HepG2 (cell line): Measurements from ENCODE around the gene MORN1. TPM values are rescaled to one million over a fixed set of nuclear protein-coding genes. Genes with fewer than 3 reads are reported as not detected.
A peak's percentile ranks its signal among the peaks of the same experiment; 100 is the strongest.

Experiments used
- GFI1 ChIP-seq: sonication (generic); formaldehyde crosslinking; IDR thresholded peaks from 2 replicates; pipeline ENCODE4 v1.5.0; 2020; ENCODE audit warnings: missing genetic modification reagents, mild to moderate bottlenecking, borderline replicate concordance
- HNF1A ChIP-seq, 2 experiments: sonication (generic) in 1 of 2; formaldehyde crosslinking in 1 of 2; IDR thresholded peaks; 2 replicates each; pipeline versions ENCODE4 v1.4.0 to v1.6.1; 2016 to 2020; ENCODE audit warnings: borderline replicate concordance in 1 of 2, low read depth in 1 of 2, mild to moderate bottlenecking in 1 of 2, missing genetic modification reagents in 1 of 2
- ISL2 ChIP-seq: sonication (generic); formaldehyde crosslinking; IDR thresholded peaks from 2 replicates; pipeline ENCODE4 v1.5.0; 2020; ENCODE audit warnings: missing genetic modification reagents
- KDM2A ChIP-seq: sonication (generic); formaldehyde crosslinking; IDR thresholded peaks from 2 replicates; pipeline ENCODE4 v1.4.0; 2020; ENCODE audit warnings: low read depth, missing genetic modification reagents, borderline replicate concordance
- MAZ ChIP-seq, 2 experiments: sonication (generic) in 1 of 2; formaldehyde crosslinking in 1 of 2; IDR thresholded peaks; 2 replicates each; pipeline versions ENCODE4 v1.5.0 to v1.6.1; 2012 to 2020; ENCODE audit warnings: low read depth in 2 of 2, mild to moderate bottlenecking in 2 of 2, borderline replicate concordance in 1 of 2, improper control_type of control experiment in 1 of 2, low read length in 1 of 2, missing genetic modification reagents in 1 of 2, moderate library complexity in 1 of 2
- MTERF4 ChIP-seq: sonication (generic); formaldehyde crosslinking; IDR thresholded peaks from 2 replicates; pipeline ENCODE4 v1.8.0; 2023; ENCODE audit warnings: mild to moderate bottlenecking, missing genetic modification reagents
- MTF2 ChIP-seq: sonication (generic); formaldehyde crosslinking; IDR thresholded peaks from 2 replicates; pipeline ENCODE4 v1.5.0; 2020; ENCODE audit warnings: missing genetic modification reagents, borderline replicate concordance
- NR2F6 ChIP-seq, 2 experiments: IDR thresholded peaks; 2 replicates each; pipeline ENCODE4 v1.6.1; 2016; ENCODE audit warnings: antibody characterized with exemption in 1 of 2, mild to moderate bottlenecking in 1 of 2
- RNF219 ChIP-seq: sonication (generic); formaldehyde crosslinking; IDR thresholded peaks from 2 replicates; pipeline ENCODE4 v1.5.0; 2020; ENCODE audit warnings: mild to moderate bottlenecking, missing genetic modification reagents
- THAP7 ChIP-seq: sonication (generic); formaldehyde crosslinking; IDR thresholded peaks from 2 replicates; pipeline ENCODE4 v1.8.1; 2023; ENCODE audit warnings: mild to moderate bottlenecking, missing genetic modification reagents
- ZFY ChIP-seq: sonication (generic); formaldehyde crosslinking; IDR thresholded peaks from 2 replicates; pipeline ENCODE4 v1.4.0; 2020; ENCODE audit warnings: missing genetic modification reagents
- ZNF281 ChIP-seq: sonication (generic); formaldehyde crosslinking; IDR thresholded peaks from 2 replicates; pipeline ENCODE4 v1.4.0; 2020; ENCODE audit warnings: missing genetic modification reagents, borderline replicate concordance
- ZNF296 ChIP-seq: sonication (generic); formaldehyde crosslinking; conservative IDR thresholded peaks from 2 replicates; pipeline ENCODE4 v1.5.0; 2020; ENCODE audit warnings: mild to moderate bottlenecking, missing genetic modification reagents
- ZNF629 ChIP-seq: sonication (generic); formaldehyde crosslinking; conservative IDR thresholded peaks from 2 replicates; pipeline ENCODE4 v1.5.0; 2020; ENCODE audit warnings: missing genetic modification reagents
- ZNF781 ChIP-seq: sonication (generic); formaldehyde crosslinking; IDR thresholded peaks from 2 replicates; pipeline ENCODE4 v1.5.1; 2020; ENCODE audit warnings: borderline replicate concordance, mild to moderate bottlenecking, missing genetic modification reagents; ENCODE audit errors: not compliant biosample characterization
- ZNF879 ChIP-seq: sonication (generic); formaldehyde crosslinking; IDR thresholded peaks from 2 replicates; pipeline ENCODE4 v1.8.1; 2023; ENCODE audit warnings: missing genetic modification reagents
- polyA plus RNA-seq, 8 experiments: library from polyadenylated mRNA; depleted of rRNA in 3 of 8; stranded (reverse) in 7 of 8; unstranded in 1 of 8; fragments of >200 nt; fragmentation: Illumina TruSeq in 4 of 8; extraction: Trizol in 4 of 8; gene quantifications; 2 replicates each; pipeline versions ENCODE4 v1.2.1 to v1.2.3, GENCODE V29; 2011 to 2016; ENCODE audit warnings: low read depth in 4 of 8, missing spikeins in 1 of 8, mixed read lengths in 1 of 8; ENCODE audit not compliant: insufficient read depth in 1 of 8
- total RNA-seq, 5 experiments: library from RNA; depleted of rRNA; stranded (reverse); fragments of >200 nt; fragmentation: Illumina TruSeq; extraction: Trizol; gene quantifications; 2 replicates each; pipeline ENCODE4 v1.2.3, GENCODE V29; 2016; ENCODE audit warnings: low read depth in 1 of 5

MORN1 gene
- total and polyA plus RNA-seq, 2 of the 13 experiments (the other 11 are each of a cell fraction or from before 2014, with no cell fraction given) = 3.1 to 6.5 TPM

GRCh38 chr1:2314273-2314802 lies 77.0 kb downstream of the MORN1 start (continued):
- TF ChIP-seq HNF1A (IDR thresholded peaks at IDR 0.05; ENCODE audit: low read depth) = no peak
- TF ChIP-seq HNF1A (CRISPR knock-in tag; IDR thresholded peaks at IDR 0.05; ENCODE audit: borderline replicate concordance) = no peak
- TF ChIP-seq MTERF4 (CRISPR knock-in tag) = no peak
- no peak for TF ChIP-seq ZNF296
- TF ChIP-seq ZNF879 (CRISPR knock-in tag) = no peak
- TF ChIP-seq MAZ (IDR thresholded peaks at IDR 0.05; ENCODE audit: borderline replicate concordance, low read depth, low read length) = no peak
- peak; percentile 47; the same call in 1 of the 2 replicates for TF ChIP-seq MAZ (CRISPR knock-in tag; IDR thresholded peaks at IDR 0.05; ENCODE audit: low read depth)
- TF ChIP-seq KDM2A (CRISPR knock-in tag) = peak; percentile 54; the same call in 1 of the 2 replicates
- TF ChIP-seq ZFY (CRISPR knock-in tag) = peak; percentile 51; the same call in 1 of the 2 replicates
- no peak for TF ChIP-seq ZNF629 (CRISPR knock-in tag)
- TF ChIP-seq NR2F6 (IDR thresholded peaks at IDR 0.05) = no peak
- TF ChIP-seq NR2F6 (CRISPR knock-in tag; IDR thresholded peaks at IDR 0.05) = peak; percentile 34; the same call in 1 of the 2 replicates
- no peak for TF ChIP-seq ISL2 (CRISPR knock-in tag)
- no peak for TF ChIP-seq MTF2
- no peak for TF ChIP-seq ZNF781 (CRISPR knock-in tag)
- TF ChIP-seq ZNF281 (CRISPR knock-in tag) = peak; percentile 85
- no peak for TF ChIP-seq GFI1 (CRISPR knock-in tag)
- no peak for TF ChIP-seq RNF219 (CRISPR knock-in tag)
- no peak for TF ChIP-seq THAP7
